HCT116 (cell line): Measurements from ENCODE around the gene NR1I3. TPM values are rescaled to one million over a fixed set of nuclear protein-coding genes. Genes with fewer than 3 reads are reported as not detected.

Source experiments
- ATAC-seq: fragments of 200-7000 bp; cut with Tn5 transposase; 2 replicates; pipeline ENCODE4 v1.9.1; 2020; ENCODE audit warnings: mild to moderate bottlenecking, moderate library complexity
- BruUV-seq: library from RNA; stranded (reverse); fragments of 400-500 nt; replicated peaks from 2 replicates; lab custom pipeline; 2021; lab: Mats Ljungman, UMichigan
- CTCF ChIA-PET: fragments of 300-600 bp; sonication (Branson Sonifier 250); formaldehyde crosslinking; loops from one replicate; lab custom pipeline; 2021; ENCODE audit warnings: antibody characterized with exemption; lab: Charles Lee
- POLR2A ChIA-PET: fragments of 300-600, 350-600 bp; sonication (Branson Sonifier 250); formaldehyde crosslinking; loops from one replicate; lab custom pipeline; 2021; ENCODE audit warnings: antibody characterized with exemption; lab: Charles Lee
- RAD21 ChIA-PET, 2 experiments: fragments of 300-600 bp; sonication (Branson Sonifier 250); formaldehyde crosslinking; loops; one replicate each; lab custom pipeline; 2023; ENCODE audit warnings: low total read pairs in 2 of 2; ENCODE audit not compliant: uncharacterized antibody in 2 of 2, unreplicated experiment in 2 of 2, low non-redundant PET in 1 of 2; lab: Charles Lee
- DNase-seq: peaks from one replicate; pipeline ENCODE4 v3.0.0-alpha.2; 2010; ENCODE audit warnings: low read depth, low spot score
- H2AFZ ChIP-seq: fragments of 200-600 bp; shearing (Covaris generic), sonication (generic); 2 replicates; pipeline ENCODE4 v1.6.1; 2017; ENCODE audit warnings: low read depth, mixed run types, mixed read lengths, antibody characterized with exemption, low read length; ENCODE audit not compliant: poor library complexity, severe bottlenecking
- H3K27ac ChIP-seq: 2 replicates; pipeline ENCODE4 v1.5.1; 2012; ENCODE audit warnings: low read depth, low read length
- H3K27me3 ChIP-seq: fragments of 200-600 bp; sonication (generic); 2 replicates; pipeline ENCODE4 v1.6.1; 2016; ENCODE audit warnings: mixed run types, low read length, mixed read lengths; ENCODE audit not compliant: insufficient read depth
- H3K36me3 ChIP-seq, 2 experiments: fragments of 200-500 bp in 1 of 2; fragments of 200-600 bp in 1 of 2; sonication (Bioruptor generic) in 1 of 2; sonication (generic) in 1 of 2; 2 replicates each; pipeline versions ENCODE4 v1.5.1 to v1.6.1; 2014 to 2016; ENCODE audit warnings: low read length in 2 of 2, inconsistent platforms in 1 of 2, mixed read lengths in 1 of 2, mixed run types in 1 of 2; ENCODE audit not compliant: insufficient read depth in 2 of 2, control insufficient read depth in 1 of 2
- H3K4me1 ChIP-seq, 2 experiments: fragments of 200-600 bp in 1 of 2; sonication (generic) in 1 of 2; 2 replicates each; pipeline versions ENCODE4 v1.5.1 to v1.6.1; 2012 to 2017; ENCODE audit warnings: low read length in 2 of 2, inconsistent platforms in 1 of 2, mild to moderate bottlenecking in 1 of 2, mixed read lengths in 1 of 2, mixed run types in 1 of 2, moderate library complexity in 1 of 2; ENCODE audit not compliant: insufficient read depth in 2 of 2, control insufficient read depth in 1 of 2
- H3K4me2 ChIP-seq: fragments of 200-600 bp; sonication (generic); 2 replicates; pipeline ENCODE4 v1.6.1; 2017; ENCODE audit warnings: mixed run types, low read length, mixed read lengths
- H3K4me3 ChIP-seq, 2 experiments: fragments of 200-600 bp in 1 of 2; sonication (generic) in 1 of 2; replicated peaks in 1 of 2; 2 replicates each; pipeline ENCODE4 v1.5.1; 2011 to 2016; ENCODE audit warnings: low read length in 2 of 2, control low read depth in 1 of 2, low read depth in 1 of 2, mild to moderate bottlenecking in 1 of 2, mixed read lengths in 1 of 2, mixed run types in 1 of 2
- H3K79me2 ChIP-seq: fragments of 200-600 bp; sonication (generic); 2 replicates; pipeline ENCODE4 v1.6.1; 2017; ENCODE audit warnings: mild to moderate bottlenecking, mixed run types, low read length, moderate library complexity, mixed read lengths; ENCODE audit not compliant: insufficient read depth
- H3K9ac ChIP-seq: fragments of 200-600 bp; sonication (generic); 2 replicates; pipeline ENCODE4 v1.6.1; 2016; ENCODE audit warnings: low read length, mixed read lengths
- H3K9me2 ChIP-seq: fragments of 200-600 bp; sonication (generic), shearing (Covaris generic); 2 replicates; pipeline ENCODE4 v1.6.1; 2017; ENCODE audit warnings: mixed run types, mild to moderate bottlenecking, moderate library complexity; ENCODE audit not compliant: insufficient read depth
- H3K9me3 ChIP-seq, 2 experiments: fragments of 200-500 bp in 1 of 2; fragments of 200-600 bp in 1 of 2; sonication (Bioruptor generic) in 1 of 2; sonication (generic) in 1 of 2; 2 replicates each; pipeline ENCODE4 v1.6.1; 2014 to 2017; ENCODE audit warnings: low read length in 2 of 2, mixed read lengths in 2 of 2, inconsistent platforms in 1 of 2, low read depth in 1 of 2, mild to moderate bottlenecking in 1 of 2, mixed run types in 1 of 2, moderate library complexity in 1 of 2; ENCODE audit not compliant: control insufficient read depth in 1 of 2, insufficient read depth in 1 of 2
- H4K20me1 ChIP-seq: fragments of 200-600 bp; sonication (generic), shearing (Covaris generic); 2 replicates; pipeline ENCODE4 v1.6.1; 2017; ENCODE audit warnings: mixed run types, mild to moderate bottlenecking, moderate library complexity; ENCODE audit not compliant: insufficient read depth
- CBX3 ChIP-seq: IDR thresholded peaks from 2 replicates; pipeline ENCODE4 v1.6.1; 2012; ENCODE audit warnings: low read depth
- EZH2 ChIP-seq: fragments of 200-600 bp; sonication (generic); IDR thresholded peaks from 2 replicates; pipeline ENCODE4 v1.6.1; 2017; ENCODE audit warnings: antibody characterized with exemption, mixed run types
- EZH2phosphoT487 ChIP-seq: fragments of 200-600 bp; IDR thresholded peaks from 2 replicates; pipeline ENCODE4 v1.6.1; 2018; ENCODE audit warnings: antibody characterized with exemption, borderline replicate concordance
- FOSL1 ChIP-seq: IDR thresholded peaks from 2 replicates; pipeline ENCODE4 v1.6.1; 2012; ENCODE audit warnings: low read depth
- POLR2AphosphoS5 ChIP-seq: IDR thresholded peaks from 2 replicates; pipeline ENCODE4 v1.6.1; 2011; ENCODE audit warnings: mild to moderate bottlenecking, low read depth, low read length, moderate library complexity
- RAD21 ChIP-seq: IDR thresholded peaks from 2 replicates; pipeline ENCODE4 v1.6.1; 2012; ENCODE audit warnings: low read depth, mild to moderate bottlenecking
- SP1 ChIP-seq: IDR thresholded peaks from 2 replicates; pipeline ENCODE4 v1.6.1; 2012; ENCODE audit warnings: low read depth
- SRF ChIP-seq: IDR thresholded peaks from 2 replicates; pipeline ENCODE4 v1.6.1; 2012; ENCODE audit warnings: low read depth
- TCF7L2 ChIP-seq: IDR thresholded peaks from 2 replicates; pipeline ENCODE4 v1.7.0; 2011; ENCODE audit warnings: borderline replicate concordance, inconsistent platforms; ENCODE audit not compliant: insufficient read depth, insufficient read length; ENCODE audit errors: extremely low read depth
- ZFX ChIP-seq: fragments of 450-650 bp; IDR thresholded peaks from 2 replicates; pipeline ENCODE4 v1.6.1; 2017
- intact Hi-C: fragments of 100-400 bp; cut with micrococcal nuclease; formaldehyde crosslinking; loops from 2 replicates; pipeline ENCODE4 v1.10.0; 2022
- total RNA-seq: library from RNA; stranded (reverse); gene quantifications from one replicate; pipeline ENCODE4 v1.2.1, GENCODE V29; 2021; ENCODE audit not compliant: unreplicated experiment
- TF ChIP-seq, protein P1 (sequence below): IDR thresholded peaks from 2 replicates; pipeline ENCODE4 v1.6.1; 2012

Gene NR1I3
- total RNA-seq, 1 experiment from 2014 or later: not detected

DNA sequence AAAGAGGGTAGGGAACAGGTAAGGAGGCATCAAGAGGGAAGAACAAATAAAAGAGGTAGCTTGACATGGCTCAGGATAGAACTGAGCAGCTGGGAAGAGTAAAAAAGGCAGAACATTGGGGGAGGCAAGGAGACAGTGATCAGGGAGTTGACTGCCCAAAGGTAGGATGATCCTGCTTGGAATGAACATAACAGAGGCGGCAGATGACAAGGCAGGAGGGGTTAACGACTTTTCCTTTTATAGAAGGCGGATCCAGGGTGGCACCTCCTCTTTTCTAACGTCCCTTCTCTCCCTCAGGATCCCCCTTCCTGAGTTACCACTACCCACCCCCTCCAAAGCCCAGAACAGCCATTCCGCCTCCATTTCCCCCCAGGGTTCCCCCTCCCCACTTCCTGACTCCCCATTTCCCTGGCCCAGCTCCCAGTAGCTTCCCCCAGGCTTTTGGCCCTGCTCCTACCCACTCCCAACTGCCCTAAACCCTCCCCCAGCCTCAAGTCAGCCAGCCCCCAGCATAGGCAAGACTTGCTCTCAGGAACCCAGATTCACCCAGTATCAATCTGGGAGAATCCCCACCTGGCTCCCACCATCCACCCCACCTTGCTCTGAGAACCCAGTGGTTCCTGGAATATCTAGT, 38.4 kb downstream of the NR1I3 start:
- no peak for ATAC-seq
- no peaks in the 10 kb centered on the region for H3K9me3 ChIP-seq
- POLR2A ChIA-PET: no interaction called here
- no peak overlapping the region for H2AFZ ChIP-seq
- BruUV-seq: no TSS peak
- no peaks in the 10 kb centered on the region for H4K20me1 ChIP-seq
- no peak for DNase-seq
- no peak overlapping the region for H3K4me3 ChIP-seq
- no peak overlapping the region for H3K27ac ChIP-seq
- intact Hi-C loops: no loop called here
- no peak overlapping the region for H3K9ac ChIP-seq
- peaks cover 23% of the 10 kb centered on the region for H3K79me2 ChIP-seq
- no peak overlapping the region for H3K4me2 ChIP-seq
- peaks cover 5 to 14% of the 10 kb centered on the region in 2 experiments; a peak in 2 of 4 replicates for H3K36me3 ChIP-seq
- H3K4me1 ChIP-seq: peaks cover 8 to 38% of the 10 kb centered on the region in 2 experiments; a peak in 3 of 4 replicates
- no peaks in the 10 kb centered on the region for H3K27me3 ChIP-seq
- CTCF ChIA-PET: interaction anchor here (1.6 kb wide), 1 partner anchor 18 kb away, joined by 4 read pairs; no protein-coding TSS in a partner anchor
- H3K9me2 ChIP-seq: no peaks in the 10 kb centered on the region
- TF ChIP-seq EZH2 (no peak), SRF (no peak), EZH2phosphoT487 (no peak), FOSL1 (no peak), ZFX (no peak), SP1 (no peak), TCF7L2 (no peak), RAD21 (no peak), CBX3 (no peak), POLR2AphosphoS5 (no peak)
- TF ChIP-seq, protein P1, sequence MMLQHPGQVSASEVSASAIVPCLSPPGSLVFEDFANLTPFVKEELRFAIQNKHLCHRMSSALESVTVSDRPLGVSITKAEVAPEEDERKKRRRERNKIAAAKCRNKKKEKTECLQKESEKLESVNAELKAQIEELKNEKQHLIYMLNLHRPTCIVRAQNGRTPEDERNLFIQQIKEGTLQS: no peak
- RAD21 ChIA-PET: no interaction called here
